GM12892 (cell line): ENCODE results near the gene AMBP.

ENCODE experiments used
- POLR2A ChIP-seq: IDR thresholded peaks from 2 replicates; pipeline ENCODE4 v1.6.1; 2011; ENCODE audit warnings: low read depth, low read length, control low read depth
- POLR2AphosphoS5 ChIP-seq: IDR thresholded peaks from 2 replicates; pipeline ENCODE4 v1.6.1; 2011; ENCODE audit warnings: low read depth, low read length, control low read depth

DNA sequence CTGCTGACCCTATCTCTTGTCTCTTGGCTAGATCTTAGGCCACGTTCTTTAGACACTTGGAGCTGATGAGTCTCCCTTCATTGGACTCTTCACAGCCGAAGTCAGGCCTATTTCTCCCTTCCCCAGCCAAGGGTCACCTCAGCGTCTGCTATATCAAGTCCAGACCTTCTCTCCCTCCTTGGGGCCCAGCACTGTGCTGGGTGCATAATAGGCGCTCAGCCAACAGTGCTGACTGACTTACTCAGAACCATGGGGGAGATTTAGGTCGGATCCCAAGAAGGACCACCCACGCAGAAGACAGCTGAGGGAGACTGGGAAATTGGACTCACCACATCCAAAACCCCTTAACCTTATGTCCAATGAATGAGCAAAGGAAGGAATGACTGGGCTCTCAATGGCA lies 5.6 kb upstream of the AMBP start:
- no peak for TF ChIP-seq POLR2A
- no peak for TF ChIP-seq POLR2AphosphoS5
